K562 (cell line): ENCODE results near the gene C6orf89. TPM values are rescaled to one million over a fixed set of nuclear protein-coding genes. Genes with fewer than 3 reads are reported as not detected.

Experiments used
- ADNP ChIP-seq: fragments of 200-800 bp; sonication (Bioruptor generic); IDR thresholded peaks from 2 replicates; pipeline ENCODE4 v1.6.1; 2016; ENCODE audit warnings: missing genetic modification characterization, missing compliant biosample characterization
- BACH1 ChIP-seq: fragments of 200-800 bp; sonication (Bioruptor generic); IDR thresholded peaks from 2 replicates; pipeline ENCODE4 v1.6.1; 2016; ENCODE audit warnings: missing genetic modification characterization, missing compliant biosample characterization
- BCOR ChIP-seq: fragments of 450-650 bp; IDR thresholded peaks from 2 replicates; pipeline ENCODE4 v1.6.1; 2016
- ERF ChIP-seq: fragments of 450-650 bp; formaldehyde crosslinking; IDR thresholded peaks from 2 replicates; pipeline ENCODE4 v1.4.0; 2020; ENCODE audit warnings: mild to moderate bottlenecking, mixed read lengths
- FOXK1 ChIP-seq: sonication (generic); formaldehyde crosslinking; IDR thresholded peaks from 2 replicates; pipeline ENCODE4 v1.8.0; 2022; ENCODE audit warnings: missing genetic modification reagents, mild to moderate bottlenecking, borderline replicate concordance
- HDAC1 ChIP-seq, 2 experiments: fragments of 450-650 bp; IDR thresholded peaks; 2 replicates each; pipeline ENCODE4 v1.6.1; 2016 to 2017; ENCODE audit warnings: inconsistent platforms in 1 of 2, mild to moderate bottlenecking in 1 of 2, moderate library complexity in 1 of 2
- HDAC2 ChIP-seq: fragments of 450-650 bp; IDR thresholded peaks from 2 replicates; pipeline ENCODE4 v1.6.1; 2016; ENCODE audit warnings: mild to moderate bottlenecking
- KDM2B ChIP-seq: fragments of 250-450 bp; sonication (Bioruptor Pico); IDR thresholded peaks from 2 replicates; pipeline ENCODE4 v1.8.0; 2021; ENCODE audit warnings: mild to moderate bottlenecking, moderate library complexity
- MEF2D ChIP-seq: conservative IDR thresholded peaks from 2 replicates; pipeline ENCODE4 v1.6.1; 2016; ENCODE audit warnings: low read depth, missing genetic modification characterization, missing compliant biosample characterization
- NR2C2 ChIP-seq, 2 experiments: fragments of 200-800 bp in 1 of 2; sonication (Bioruptor generic) in 1 of 2; sonication (generic) in 1 of 2; formaldehyde crosslinking in 1 of 2; IDR thresholded peaks; 2 replicates each; pipeline versions ENCODE4 v1.6.1 to v1.8.0; 2016 to 2022; ENCODE audit warnings: mild to moderate bottlenecking in 1 of 2, missing compliant biosample characterization in 1 of 2, missing genetic modification characterization in 1 of 2, missing genetic modification reagents in 1 of 2
- RCOR1 ChIP-seq, 2 experiments: IDR thresholded peaks; 2 replicates each; pipeline ENCODE4 v1.6.1; 2012; ENCODE audit warnings: low read depth in 2 of 2, low read length in 2 of 2, borderline replicate concordance in 1 of 2, improper control_type of control experiment in 1 of 2
- RNF219 ChIP-seq: fragments of 250-450 bp; sonication (Bioruptor Pico); IDR thresholded peaks from 2 replicates; pipeline ENCODE4 v1.5.0; 2022; ENCODE audit warnings: mild to moderate bottlenecking
- SMARCA5 ChIP-seq: fragments of 450-650 bp; IDR thresholded peaks from 2 replicates; pipeline ENCODE4 v1.6.1; 2016
- SP1 ChIP-seq: sonication (generic); formaldehyde crosslinking; IDR thresholded peaks from 2 replicates; pipeline ENCODE4 v1.8.1; 2022; ENCODE audit warnings: mild to moderate bottlenecking, missing genetic modification reagents
- SRSF1 ChIP-seq: fragments of 200-400 bp; formaldehyde crosslinking; IDR thresholded peaks from 2 replicates; pipeline ENCODE4 v1.6.1; 2017; ENCODE audit warnings: mild to moderate bottlenecking, low read depth, low read length, moderate library complexity
- STAG1 ChIP-seq: sonication (generic); formaldehyde crosslinking; IDR thresholded peaks from 2 replicates; pipeline ENCODE4 v1.5.0; 2020; ENCODE audit warnings: missing genetic modification reagents, borderline replicate concordance
- TCFL5 ChIP-seq: fragments of 250-450 bp; sonication (Bioruptor Pico); conservative IDR thresholded peaks from 2 replicates; pipeline ENCODE4 v1.6.1; 2021; ENCODE audit warnings: mild to moderate bottlenecking, moderate library complexity, matching md5 sums
- ZNF584 ChIP-seq: fragments of 200-800 bp; sonication (Bioruptor generic); IDR thresholded peaks from 2 replicates; pipeline ENCODE4 v1.6.1; 2016; ENCODE audit warnings: low read depth, mild to moderate bottlenecking, missing genetic modification characterization, missing compliant biosample characterization
- polyA plus RNA-seq, 8 experiments: library from polyadenylated mRNA; depleted of rRNA in 4 of 8; stranded (reverse) in 5 of 8; unstranded in 3 of 8; fragments of >200 nt; fragmentation: Nextera tagmentation in 2 of 8; fragmentation: Illumina TruSeq in 1 of 8; extraction: Ambion mirVana in 2 of 8; extraction: Trizol in 1 of 8; gene quantifications; 2 replicates each; pipeline versions ENCODE4 v1.2.1 to v1.2.3, GENCODE V29; 2011 to 2014; ENCODE audit warnings: inconsistent platforms in 1 of 8, missing spikeins in 1 of 8
- total RNA-seq, 7 experiments: library from RNA; depleted of rRNA in 6 of 7; stranded (reverse); fragments of >200 nt in 6 of 7; fragmentation: Illumina TruSeq in 2 of 7; extraction: Trizol in 2 of 7; gene quantifications; 2 replicates each; pipeline versions ENCODE4 v1.2.1 to v1.2.3, GENCODE V29; 2011 to 2021; ENCODE audit warnings: low replicate concordance in 1 of 7

C6orf89 gene
- total and polyA plus RNA-seq, 9 of the 15 experiments (the other 6 are each of a cell fraction or from before 2014, with no cell fraction given): 35.2 to 111 (median 58.5) TPM

DNA sequence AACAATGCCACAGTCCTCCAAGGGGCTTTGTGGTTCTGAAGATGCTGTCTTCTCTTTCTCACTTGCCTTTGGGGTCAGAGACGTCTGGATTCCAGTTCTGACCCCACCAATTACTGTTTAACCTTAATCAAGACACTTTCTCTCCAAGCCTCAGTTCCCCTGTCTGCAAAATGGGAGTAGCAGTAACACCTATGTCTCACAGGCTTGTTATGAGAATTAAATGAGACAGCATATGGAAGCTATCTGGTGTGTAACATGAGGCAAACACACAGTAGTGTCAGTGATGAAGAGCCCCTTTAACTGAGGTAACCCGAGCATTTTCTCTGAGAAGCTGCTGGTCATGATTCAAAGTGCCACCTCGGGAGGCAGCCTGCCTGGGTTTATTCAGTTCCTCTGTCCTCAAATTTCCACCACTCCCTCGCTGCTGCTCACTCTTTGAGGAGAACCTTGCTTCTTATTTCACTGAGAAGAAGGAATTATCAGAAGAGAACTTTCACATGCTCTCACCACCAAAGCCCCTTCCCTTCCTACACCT is 22.8 kb upstream of the C6orf89 start (continued):
- TF ChIP-seq FOXK1 (no peak), ZNF584 (0 out of 2 replicates have a peak, but pooled peaks have one; percentile 2), ADNP (tag) (peak; percentile 97), HDAC2 (peak; percentile 58), SRSF1 (no peak), RNF219 (CRISPR knock-in tag) (peak; percentile 20; the same call in 1 of the 2 replicates), NR2C2 (CRISPR knock-in tag; IDR thresholded peaks at IDR 0.05) (no peak), NR2C2 (tag; IDR thresholded peaks at IDR 0.05) (peak; percentile 44; the same call in 1 of the 2 replicates), TCFL5 (no peak), HDAC1 (IDR thresholded peaks at IDR 0.05) (peak in 1 of 2 experiments; percentile 5; a peak in 1 of 4 replicates), RCOR1 (IDR thresholded peaks at IDR 0.05; ENCODE audit: borderline replicate concordance in 1 of 2, low read depth in 2 of 2, low read length in 2 of 2) (peak in 1 of 2 experiments; percentile 61; a peak in 1 of 4 replicates), BCOR (peak; percentile 99), STAG1 (CRISPR knock-in tag) (no peak), MEF2D (no peak), BACH1 (tag) (peak; percentile 13; the same call in 1 of the 2 replicates), SP1 (CRISPR knock-in tag) (no peak), ERF (0 out of 2 replicates have a peak, but pooled peaks have one; percentile 6), SMARCA5 (peak; percentile 86), KDM2B (CRISPR knock-in tag) (no peak)
